HG02973 (cell line): ENCODE results near the gene LAMA2.
"Not testable (repeated sequence)": the region's sequence is repeated elsewhere in the genome, so short reads cannot be mapped to it uniquely, and the experiment has no call there.

Experiments
- ATAC-seq: cut with Tn5 transposase; IDR thresholded peaks from one replicate; pipeline ENCODE4 v1.9.1; 2021; ENCODE audit warnings: moderate library complexity; ENCODE audit not compliant: unreplicated experiment

The LAMA2 gene

DNA sequence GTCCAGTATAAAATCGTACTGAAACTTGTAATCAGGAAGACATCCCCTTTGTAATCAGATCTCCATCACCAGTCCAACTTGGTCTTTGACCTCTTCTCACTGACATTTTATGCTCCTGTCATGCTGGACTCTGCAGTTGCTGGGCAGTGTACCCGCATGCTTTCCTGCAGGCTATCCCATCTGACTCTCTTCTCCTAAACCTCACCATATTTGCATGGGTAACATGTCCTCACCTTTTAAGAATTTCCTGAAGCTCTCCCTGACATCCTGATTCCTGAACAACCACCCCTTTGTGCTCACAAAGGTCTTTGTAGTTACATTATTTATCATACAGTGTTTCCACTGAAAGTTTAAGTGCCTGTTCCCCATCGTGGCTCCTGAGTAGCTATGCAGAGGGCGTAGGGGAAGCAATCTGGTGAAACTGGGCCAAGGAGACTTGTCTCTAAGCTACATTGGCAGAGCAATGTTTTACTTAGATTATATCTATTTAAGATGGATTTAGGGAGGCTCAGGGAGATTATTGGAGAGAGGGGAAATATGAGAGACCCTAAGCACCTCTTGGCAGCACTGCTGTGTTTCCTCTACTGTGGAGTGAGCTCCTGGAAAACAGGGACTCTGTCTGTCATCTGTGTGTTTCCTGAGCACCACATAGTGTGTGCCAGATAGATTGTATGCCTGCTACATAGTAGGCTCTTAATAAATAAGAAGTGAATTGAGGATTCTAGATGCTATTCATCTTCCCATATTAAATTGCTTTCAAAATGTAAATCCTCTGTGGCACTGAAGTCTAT is 124.0 kb downstream of the LAMA2 start:
- no peak for ATAC-seq

DNA sequence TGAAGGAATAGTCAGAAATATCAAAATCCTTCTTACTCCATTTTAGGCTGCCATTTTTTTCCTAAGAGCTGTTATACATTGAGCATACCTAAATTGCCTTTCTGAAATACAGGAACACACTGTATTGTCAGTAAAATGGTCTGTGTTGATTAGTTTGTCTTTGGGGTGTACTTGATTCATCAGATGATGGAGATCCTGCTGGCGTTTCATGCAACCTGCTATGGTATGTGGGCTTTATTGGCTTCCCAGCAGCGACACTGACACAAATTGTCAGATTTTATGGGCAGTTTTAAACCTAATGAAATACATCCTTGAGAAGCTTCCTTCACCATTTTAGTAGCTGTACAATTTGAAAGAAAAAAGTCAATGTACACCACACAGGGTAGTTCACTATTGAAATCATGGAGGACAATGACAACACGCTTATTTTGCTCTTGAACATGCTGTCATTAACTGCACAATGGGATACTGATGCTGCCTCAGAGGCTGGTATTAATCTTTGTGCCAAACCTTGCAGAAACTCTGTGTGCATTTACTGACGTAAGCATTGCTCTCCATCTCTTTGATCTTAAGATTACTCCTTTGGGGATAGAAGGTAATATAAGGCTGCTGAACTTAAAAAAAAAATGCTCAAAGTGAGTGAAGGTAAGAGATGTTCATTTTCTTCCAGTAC is 124.9 kb downstream of the LAMA2 start:
- ATAC-seq: no peak

DNA sequence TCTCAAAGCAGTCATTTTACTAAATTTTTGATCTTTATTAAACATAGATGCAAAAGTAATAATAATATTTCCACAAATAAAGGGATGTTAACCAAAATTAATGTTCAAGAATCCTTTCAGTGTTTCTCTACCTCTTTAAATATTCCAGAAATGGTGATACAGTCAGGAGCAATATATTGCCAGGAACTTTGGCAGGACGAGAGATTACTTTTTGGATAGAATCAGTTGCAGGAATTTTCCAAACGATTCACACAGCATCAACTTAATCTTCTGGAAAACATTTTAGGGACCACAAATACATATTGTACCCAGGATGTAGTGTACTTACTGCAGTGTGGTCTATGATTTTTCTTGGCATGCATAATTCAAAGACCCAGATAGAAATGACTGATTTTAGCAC is 125.7 kb downstream of the LAMA2 start:
- no peak for ATAC-seq

DNA sequence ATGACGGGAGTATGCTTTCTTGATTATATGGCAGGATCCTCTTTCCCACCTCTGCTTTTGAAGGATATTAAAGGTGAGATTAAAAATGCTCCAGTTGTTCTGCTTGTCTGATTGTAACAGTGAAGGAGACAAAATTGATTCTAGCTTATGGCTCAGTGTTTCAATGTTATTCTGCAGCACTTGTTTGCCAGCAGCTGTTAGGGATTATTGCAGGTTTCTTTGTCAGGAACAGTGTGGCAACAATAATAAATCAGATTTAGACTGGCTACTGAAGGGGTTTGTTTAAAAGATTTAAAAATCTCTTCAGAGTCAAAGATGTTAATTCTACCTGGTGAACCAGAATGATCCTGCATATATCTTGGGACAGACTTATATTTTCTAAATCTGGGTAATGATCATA is 126.9 kb downstream of the LAMA2 start:
- ATAC-seq: no peak

DNA sequence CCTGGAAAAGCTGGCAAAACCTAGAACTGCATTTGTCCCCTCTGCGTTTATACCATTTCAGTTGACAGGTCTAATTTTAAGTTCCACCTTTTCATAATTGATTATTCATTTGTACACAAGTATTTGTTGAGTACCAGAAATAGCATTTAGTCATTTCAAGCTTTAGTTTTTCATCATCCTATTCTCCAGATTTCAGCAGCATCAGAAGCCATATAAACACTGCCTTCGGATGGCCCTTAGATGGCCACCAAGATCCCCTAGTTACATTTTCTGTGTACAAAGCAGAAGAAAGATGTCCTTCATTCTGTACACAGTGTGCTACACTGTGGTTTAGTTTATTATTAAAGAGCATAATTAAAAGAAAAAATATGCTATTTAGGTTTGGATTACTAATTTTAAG is 131.4 kb downstream of the LAMA2 start:
- ATAC-seq: no peak

DNA sequence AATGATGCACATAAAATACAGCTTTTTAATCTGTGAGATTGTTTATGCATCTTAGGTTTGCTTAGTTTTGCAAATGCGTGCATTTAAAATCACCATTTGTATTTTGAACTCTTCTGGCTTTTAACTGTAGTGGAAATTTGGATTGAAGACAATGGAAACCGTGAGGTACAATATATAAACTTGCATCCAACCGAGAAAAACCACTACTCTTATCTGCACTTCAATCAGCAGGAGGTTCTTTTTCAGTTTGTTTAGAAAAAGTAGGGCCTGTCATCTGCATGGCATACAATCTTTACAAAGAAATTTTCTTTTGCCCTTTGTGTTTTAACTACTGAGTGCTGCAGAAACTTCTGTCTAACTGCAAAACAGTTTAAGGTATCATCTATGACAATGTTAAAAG is 132.8 kb downstream of the LAMA2 start:
- ATAC-seq: no peak

DNA sequence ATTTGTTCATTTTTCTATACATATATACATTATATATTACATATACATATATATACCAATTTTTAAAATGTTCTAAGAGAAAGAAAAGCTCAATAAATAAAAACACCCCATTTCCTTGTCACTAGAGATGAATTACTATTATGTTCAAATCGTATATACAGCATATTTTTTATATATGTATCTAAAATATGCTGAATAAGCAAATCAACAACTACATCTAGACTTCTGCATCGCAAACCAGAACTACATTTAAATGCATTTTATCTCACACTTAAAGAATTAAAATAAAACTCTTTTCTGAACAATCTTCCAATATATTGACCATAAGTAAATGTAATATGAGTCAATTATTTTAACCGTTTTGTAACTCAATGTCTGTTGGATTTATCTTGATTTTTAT is 133.9 kb downstream of the LAMA2 start:
- ATAC-seq: no peak

DNA sequence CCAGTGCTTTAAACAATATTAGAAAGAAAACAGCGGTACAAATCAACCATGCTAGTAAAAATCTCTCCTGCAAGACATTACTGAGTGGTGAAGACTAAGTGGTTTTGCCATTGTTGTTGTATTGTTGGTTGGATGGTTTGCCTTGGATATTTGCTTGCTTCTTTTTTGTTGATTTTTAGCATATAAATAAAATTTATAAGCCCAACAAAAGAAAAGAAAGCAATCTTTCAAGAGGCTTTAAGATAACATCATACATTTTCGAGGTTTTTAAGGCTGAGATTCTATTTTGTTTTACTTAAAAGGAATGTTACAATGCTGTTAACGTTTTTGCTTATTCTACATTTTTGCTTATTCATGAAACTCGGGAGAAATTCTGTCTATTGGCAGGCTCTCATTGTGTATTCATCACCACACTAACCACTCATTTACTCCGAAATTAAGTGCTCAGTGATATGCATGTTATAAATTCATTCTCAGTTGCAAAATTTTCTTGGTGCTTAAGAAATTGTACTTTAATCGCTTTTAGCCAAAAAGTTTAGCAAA is 139.1 kb downstream of the LAMA2 start:
- no peak for ATAC-seq

DNA sequence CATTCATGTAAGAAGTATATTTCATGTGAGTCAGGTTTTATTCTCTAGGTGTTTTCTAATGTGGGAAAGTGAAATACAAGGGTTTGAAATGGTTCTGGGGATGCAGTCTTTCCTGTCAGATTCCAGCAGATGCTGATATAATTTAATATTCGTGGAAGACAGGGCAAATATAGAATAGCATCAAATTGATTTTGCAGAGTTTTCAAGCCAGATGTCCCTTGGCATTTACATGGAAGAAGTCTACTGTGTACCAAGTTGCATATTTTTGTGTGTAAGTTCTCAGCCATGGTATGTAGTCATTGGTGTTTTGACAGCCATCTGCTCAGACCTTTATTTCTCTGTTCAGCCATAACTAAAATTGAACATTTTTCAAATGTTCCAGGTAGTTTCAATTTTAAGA is 143.7 kb downstream of the LAMA2 start:
- ATAC-seq: no peak

DNA sequence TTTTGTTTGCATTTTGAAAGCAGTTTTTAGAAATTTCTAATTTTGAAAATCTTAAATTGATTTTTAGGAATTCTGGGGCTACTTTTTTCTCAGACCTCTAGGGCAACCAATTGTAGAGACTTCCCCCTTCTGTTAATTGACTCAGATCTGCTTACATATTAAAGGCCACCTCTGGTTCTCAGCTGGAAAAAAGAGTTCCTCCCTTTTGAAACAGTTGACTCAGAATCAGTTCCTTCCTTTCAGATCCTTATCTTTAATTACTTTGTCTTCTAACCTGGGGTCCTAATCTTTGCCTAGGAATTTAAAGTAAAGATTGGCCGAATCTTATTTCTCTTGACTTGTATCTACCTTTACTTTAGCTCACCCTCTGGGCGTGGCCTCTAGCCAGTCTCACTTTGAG is 146.8 kb downstream of the LAMA2 start:
- ATAC-seq: no peak

DNA sequence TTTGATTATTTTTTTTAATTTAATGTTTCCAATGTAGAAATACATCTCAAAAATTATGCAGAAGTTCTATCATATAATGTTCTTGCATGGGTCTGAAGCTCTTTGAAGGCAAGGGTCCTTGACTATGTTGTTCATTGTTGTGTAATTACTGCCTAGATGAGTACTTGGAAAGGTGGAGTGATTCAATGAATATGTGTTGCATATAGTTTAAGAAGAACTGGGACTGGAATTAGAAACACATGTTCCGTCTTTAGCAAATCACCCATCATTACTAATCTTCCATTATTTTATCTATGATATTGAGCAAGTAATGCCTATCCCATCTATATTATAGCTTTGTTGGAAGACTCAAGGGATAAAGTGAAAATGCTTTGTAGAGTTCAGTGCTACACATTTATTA is 147.3 kb downstream of the LAMA2 start:
- no peak for ATAC-seq

DNA sequence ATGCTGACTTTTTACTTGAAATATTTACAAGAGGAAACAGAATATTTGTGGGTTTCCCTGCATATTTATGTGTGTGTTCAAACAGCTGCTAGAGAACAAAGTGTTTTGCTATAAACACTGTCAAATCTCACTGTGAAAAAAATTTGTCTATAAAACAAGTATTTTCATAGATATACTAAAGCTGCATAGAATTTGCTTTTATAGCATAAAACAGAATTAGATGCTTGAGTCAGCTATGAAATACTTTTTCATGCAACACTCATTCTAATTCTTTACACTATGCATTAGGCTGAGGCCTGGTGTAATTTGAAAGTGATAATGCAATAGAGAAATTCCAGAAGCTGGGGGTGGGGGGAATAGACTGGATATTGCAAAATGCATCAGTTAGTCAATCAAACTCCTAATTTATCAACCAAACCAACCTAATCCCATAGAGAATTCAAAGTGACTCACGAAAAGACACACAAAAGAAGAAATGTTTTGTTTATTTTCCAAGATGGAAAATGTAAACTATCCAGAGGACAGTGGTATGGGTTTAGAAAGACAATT is 148.2 kb downstream of the LAMA2 start:
- ATAC-seq: no peak

DNA sequence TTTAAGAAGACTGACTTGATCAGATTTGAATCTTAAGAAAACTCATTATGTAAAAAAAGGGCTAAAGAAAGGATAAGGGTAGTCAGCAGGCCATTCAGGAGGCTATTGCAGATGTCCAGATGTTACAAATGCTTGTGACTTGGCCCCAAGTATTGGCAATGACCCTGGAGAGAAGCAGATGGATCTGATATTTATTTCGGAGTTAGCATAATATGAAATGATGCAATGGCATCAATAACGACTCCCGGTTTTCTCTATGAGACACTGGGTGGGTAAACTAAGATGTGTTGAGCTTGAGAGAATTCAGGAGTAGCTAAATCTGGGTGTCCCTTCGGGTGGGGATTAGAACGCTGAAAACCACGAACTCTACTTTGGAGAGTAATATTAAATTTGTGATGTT is 149.7 kb downstream of the LAMA2 start:
- ATAC-seq: no peak

DNA sequence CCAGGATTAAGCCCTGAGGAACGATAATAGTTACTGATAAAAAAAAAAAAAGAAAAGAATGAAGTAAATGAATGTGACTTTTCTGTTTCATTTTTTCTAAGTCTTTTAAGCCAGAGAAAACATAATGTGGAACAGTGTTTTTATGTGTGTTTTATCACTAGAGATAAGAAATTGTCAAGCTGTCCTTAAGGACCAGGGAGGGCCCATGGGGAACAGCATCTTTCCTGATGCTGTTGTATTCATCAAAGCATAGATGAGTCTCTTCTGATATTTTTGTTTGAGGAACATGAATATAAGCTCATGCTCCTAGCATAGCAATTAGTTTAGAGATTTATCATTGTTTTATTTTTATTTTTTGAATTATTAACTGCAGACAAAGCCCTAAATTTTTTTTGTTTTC is 150.2 kb downstream of the LAMA2 start:
- no peak for ATAC-seq

DNA sequence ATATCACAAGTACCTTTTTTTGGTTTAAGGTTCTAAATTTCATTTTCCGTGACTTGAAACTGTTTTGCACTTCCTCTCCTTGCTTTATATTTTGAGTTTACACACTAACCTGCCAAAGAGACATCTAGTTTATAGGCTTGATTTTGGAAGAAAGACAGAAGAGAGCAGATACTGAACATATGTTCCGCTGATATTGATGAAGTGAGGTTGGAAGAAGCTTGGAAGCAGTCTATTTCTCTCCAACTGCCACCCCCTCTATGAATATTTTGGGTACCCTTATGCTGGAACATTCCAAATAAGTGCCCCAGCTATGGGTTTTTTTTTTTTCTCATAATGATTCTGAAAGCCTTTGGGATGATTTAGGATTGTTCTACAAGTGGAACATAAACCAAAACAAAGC is 150.6 kb downstream of the LAMA2 start:
- no peak for ATAC-seq

DNA sequence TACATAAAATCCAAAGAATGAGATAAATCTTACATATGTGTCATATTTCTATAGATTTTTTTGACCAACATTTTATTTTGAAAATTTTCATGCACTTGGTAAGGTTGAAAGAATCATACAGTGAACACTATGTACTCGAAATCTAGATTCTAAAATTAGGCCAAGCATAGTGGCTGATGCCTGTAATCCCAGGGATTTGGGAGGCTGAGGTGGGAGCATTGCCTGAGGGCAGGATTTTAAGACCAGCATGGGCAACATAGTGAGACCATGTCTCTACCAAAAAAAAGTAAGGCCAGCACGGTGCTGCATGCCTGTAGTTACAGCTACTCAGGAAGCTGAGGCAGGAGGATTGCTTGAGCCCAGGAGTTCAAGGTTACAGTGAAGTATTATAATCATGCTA is 158.6 kb downstream of the LAMA2 start:
- ATAC-seq: no peak

DNA sequence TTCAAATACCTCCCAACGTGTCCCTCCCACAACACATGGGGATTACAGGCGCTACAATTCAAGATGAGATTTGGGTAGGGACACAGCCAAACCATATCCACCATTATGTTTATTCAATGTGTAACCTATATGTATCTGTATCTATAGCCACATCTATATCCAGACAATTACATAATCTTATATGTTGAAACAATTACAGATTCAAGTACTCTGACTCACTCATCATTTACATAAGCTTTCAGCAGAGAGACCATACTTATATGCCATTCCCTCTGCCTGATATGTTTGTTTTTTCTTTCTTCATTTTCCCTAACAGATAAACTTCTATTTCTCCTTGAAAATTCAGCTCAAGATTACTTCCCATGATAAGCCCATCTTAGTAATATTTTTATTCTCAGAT is 163.6 kb downstream of the LAMA2 start:
- no peak for ATAC-seq

DNA sequence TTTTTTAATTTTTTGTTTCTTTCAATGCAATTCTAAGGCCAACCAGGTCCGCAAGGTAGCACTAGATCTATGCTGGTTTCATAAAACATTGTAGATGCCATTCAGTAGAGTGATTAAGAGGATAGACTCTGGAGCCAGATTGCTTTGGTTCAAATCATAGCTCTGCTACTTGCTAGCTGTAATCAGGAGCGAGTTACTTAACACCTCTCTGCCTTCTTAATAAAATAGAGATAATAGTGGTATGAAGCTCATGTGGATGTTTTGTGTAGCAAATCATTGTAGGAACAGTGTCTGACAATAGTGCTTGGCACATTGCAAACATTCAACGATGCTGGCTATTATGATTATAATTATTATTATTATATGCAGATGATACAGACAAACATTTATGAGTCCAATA is 164.9 kb downstream of the LAMA2 start:
- no peak for ATAC-seq

DNA sequence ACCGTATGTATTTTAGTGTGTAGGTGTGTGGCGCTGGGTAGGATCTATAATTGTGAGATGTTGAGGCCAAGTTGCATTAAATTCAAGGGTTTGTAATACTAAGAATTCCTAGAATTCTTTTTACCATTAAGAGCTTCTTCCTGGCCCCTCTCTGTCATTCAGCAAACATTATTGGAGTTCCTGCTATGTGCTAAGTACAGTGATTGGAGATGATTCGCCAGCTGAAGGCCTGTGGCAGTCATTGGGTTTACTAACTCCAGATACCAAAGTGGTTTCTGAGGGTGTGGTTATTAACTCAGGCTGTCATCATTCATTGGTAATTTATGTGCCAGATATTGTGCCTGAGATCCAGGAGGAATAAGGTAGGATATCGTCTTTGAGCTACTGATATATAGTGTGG is 167.1 kb downstream of the LAMA2 start:
- no peak for ATAC-seq

DNA sequence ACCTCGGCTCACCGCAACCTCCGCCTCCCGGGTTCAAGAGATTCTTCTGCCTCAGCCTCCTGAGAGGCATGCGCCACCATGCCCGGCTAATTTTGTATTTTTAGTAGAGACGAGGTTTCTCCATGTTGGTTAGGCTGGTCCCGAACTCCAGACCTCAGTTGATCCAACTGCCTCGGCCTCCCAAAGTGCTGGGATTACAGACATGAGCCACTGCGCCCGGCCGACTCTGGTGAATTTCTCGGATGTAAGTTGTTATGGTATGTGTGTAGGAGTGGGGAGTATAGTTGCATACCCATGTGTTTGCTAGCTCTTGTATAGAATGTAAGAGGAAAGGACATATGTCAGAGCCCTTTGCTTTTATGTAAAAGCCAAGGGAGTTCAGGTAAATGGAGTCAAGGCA is 170.2 kb downstream of the LAMA2 start:
- not testable (repeated sequence) for ATAC-seq

DNA sequence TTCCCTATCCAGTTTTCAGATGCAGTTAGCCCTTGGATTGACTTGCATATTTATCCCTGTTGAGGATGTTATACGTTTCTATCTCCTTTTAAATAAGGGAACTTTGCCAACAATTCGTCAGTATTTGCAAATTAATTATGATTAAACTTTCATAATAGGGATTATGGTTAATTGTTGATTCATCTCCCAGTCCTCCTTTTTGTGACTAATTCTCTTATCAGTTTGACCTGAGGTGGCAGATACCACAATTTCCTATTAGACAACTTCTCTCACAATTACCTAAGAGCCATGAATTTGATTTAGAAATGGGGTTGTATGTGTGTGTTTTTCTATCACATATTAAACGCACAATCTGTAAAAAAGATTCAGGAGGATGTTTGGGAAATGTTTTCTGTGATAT is 172.9 kb downstream of the LAMA2 start:
- ATAC-seq: no peak

DNA sequence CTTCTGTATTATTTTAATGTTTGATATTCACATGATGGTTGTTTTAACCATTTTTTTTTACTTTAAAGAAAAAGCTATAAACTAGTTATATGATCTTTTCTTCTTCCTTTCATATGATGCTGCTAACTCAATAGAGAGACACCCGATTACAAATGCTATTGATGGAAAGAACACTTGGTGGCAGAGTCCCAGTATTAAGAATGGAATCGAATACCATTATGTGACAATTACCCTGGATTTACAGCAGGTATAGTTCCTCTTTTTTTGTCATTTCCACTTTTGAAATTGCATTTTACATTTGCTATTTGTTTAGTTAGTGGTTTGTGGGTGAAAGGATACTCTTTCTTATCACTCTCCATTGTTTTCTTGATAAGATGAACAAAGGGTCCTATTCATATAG is 176.7 kb downstream of the LAMA2 start:
- ATAC-seq: no peak
